ENCODE data around the gene POTEJ.
"Not testable (repeated sequence)": the region's sequence is repeated elsewhere in the genome, so short reads cannot be mapped to it uniquely, and the experiment has no call there.

POTEJ gene

DNA sequence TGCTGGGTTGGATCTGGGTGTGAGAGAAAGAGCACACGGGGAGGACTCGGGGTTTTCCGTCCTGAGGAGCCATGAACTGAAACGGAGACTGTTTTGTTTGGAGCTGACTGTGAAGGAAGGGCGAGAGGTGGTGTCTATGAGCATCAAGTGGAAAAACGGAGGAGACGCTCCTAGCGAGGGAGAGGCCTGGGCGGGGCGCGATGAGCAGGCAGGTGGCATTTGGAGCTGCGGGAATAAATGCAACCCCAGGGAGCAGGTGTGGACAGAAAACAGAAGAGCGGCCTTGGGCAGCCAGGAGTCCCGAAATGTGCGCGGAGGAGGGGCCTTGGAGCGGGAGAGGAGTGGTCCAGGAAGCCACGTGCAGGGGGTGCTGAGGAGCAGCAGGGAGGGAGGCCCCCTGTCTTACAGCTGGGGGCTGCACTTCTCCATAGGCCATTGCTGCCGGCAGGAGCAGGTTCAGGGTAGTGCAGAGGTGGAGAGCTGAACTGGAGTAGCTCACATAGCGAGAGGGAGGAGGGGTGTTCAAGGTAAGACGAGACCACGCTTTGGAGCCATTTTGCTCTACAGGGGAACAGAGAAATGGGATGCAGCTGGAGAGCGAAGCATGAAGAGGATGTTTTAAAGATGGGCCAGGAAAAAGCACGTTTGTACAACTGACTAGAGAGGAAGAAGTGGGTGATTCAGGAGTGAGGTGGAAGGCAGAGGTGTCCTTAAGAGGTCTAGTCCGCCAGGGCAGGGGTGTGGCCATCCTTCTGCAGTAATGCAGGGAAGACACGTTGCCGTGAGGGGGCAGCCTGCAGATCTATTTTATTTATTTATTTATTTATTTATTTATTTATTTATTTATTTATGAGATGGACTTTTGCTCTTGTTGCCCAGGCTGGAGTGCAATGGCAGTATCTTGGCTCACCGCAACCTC lies 2.0 kb upstream of the POTEJ start:
- H3K9ac ChIP-seq (ENCODE audit: low read length); H3K36me3 ChIP-seq (ENCODE audit: control insufficient read depth, insufficient read depth, low read length); H3K27me3 ChIP-seq (ENCODE audit: control insufficient read depth, insufficient read depth, low read length); H3K4me1 ChIP-seq (ENCODE audit: control insufficient read depth, insufficient read depth, low read length); H3K4me3 ChIP-seq (ENCODE audit: low read length); H3K9me3 ChIP-seq (ENCODE audit: control insufficient read depth, low read length): not testable (repeated sequence)

DNA sequence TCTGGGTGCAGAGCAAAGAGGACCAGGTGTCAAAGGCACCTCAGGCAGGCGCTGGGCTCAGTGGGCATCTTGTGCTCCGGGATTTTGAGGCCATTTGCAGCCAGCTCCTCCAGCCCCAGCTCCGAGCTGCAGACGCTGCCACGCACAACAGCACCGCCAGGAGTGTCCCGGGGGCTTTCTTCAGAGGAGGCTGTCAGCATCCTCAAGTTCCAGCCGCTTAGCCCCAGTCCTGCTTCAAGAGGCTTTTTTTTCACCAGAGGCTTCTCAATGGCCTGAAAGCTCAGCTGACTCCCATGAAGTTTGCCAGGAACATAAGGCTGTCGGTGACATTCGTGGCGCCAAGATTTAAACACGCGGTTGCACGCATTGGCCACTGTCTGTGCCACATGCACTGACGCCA lies 754 bp upstream of the POTEJ start:
- H3K36me3 ChIP-seq (ENCODE audit: control insufficient read depth, insufficient read depth, low read length); H3K4me3 ChIP-seq (ENCODE audit: low read length); H3K27me3 ChIP-seq (ENCODE audit: control insufficient read depth, insufficient read depth, low read length); H3K9ac ChIP-seq (ENCODE audit: low read length); H3K9me3 ChIP-seq (ENCODE audit: control insufficient read depth, low read length); H3K4me1 ChIP-seq (ENCODE audit: control insufficient read depth, insufficient read depth, low read length): not testable (repeated sequence)

DNA sequence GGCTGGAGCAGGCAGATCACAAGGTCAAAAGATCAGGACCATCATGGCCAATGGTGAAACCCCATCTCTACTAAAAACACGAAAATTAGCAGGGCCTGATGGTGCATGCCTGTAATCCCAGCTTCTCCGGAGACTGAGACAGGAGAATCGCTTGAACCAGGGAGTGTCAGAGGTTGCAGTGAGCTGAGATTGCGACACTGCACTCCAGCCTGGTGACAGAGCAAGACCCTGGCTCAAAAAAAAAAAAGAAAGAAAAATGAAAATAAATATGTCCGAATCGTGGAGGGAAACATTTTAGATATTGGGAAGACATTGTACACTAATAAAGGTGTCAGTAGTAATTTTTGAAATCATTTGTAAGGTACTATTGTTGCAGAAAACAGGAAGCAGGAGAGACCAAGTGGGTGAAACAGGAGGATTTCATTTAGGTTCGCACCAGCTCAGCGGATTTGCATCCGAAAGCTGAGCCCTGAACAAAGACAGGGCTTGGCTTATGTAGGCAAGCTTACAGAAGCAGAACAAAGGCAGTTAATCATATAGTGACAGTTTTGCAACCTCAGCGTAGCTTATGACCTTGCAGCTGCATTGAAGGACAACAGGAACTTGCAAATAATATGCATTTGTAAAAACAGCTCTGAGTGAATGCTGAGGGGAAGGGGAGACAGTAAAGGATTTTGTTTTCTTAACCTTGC lies 17.7 kb downstream of the POTEJ start:
- not testable (repeated sequence) for H3K36me3 ChIP-seq (ENCODE audit: control insufficient read depth, insufficient read depth, low read length); H3K27me3 ChIP-seq (ENCODE audit: control insufficient read depth, insufficient read depth, low read length); H3K9me3 ChIP-seq (ENCODE audit: control insufficient read depth, low read length); H3K4me3 ChIP-seq (ENCODE audit: low read length); H3K9ac ChIP-seq (ENCODE audit: low read length); H3K4me1 ChIP-seq (ENCODE audit: control insufficient read depth, insufficient read depth, low read length)

DNA sequence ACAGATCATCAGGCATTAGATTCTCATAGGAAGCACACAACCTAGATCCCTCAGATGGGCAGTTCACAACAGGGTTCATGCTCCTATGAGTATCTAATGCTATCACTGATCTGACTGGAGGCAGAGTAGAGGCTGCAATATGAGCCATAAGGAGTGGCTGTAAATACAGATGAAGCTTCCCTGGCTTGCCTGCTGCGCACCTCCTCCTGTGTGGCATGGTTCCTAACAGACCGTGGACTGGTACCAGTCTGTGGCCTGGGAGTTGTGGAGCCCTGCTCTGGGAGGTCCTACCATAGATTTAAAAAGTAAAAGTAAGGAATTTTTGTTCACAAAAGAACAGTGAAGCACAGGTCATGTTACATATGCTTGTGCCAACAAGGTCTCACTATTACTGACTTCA lies 27.7 kb downstream of the POTEJ start:
- H3K4me3 ChIP-seq (ENCODE audit: low read length); H3K36me3 ChIP-seq (ENCODE audit: control insufficient read depth, insufficient read depth, low read length); H3K4me1 ChIP-seq (ENCODE audit: control insufficient read depth, insufficient read depth, low read length); H3K9ac ChIP-seq (ENCODE audit: low read length); H3K27me3 ChIP-seq (ENCODE audit: control insufficient read depth, insufficient read depth, low read length); H3K9me3 ChIP-seq (ENCODE audit: control insufficient read depth, low read length): not testable (repeated sequence)

DNA sequence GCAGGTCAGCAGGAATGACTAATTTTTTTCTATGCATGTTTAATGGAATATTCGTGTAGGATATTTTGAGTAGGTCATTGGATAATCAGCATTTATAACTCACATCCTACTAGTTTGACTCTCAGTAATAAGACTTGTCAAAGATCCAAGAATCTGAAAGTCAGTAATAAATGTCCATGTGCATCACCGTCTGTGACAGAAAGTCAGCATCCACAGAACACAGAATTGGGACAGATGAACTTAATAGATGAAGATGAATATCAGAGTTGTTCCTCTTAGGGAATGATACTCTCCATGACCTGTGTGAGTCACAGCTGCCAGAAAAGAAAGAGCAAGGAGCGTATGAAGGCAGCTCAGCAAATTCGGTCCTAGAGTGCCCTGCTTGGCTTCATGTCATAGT lies 30.4 kb downstream of the POTEJ start:
- H3K27me3 ChIP-seq (ENCODE audit: control insufficient read depth, insufficient read depth, low read length); H3K9me3 ChIP-seq (ENCODE audit: control insufficient read depth, low read length); H3K36me3 ChIP-seq (ENCODE audit: control insufficient read depth, insufficient read depth, low read length); H3K4me3 ChIP-seq (ENCODE audit: low read length); H3K9ac ChIP-seq (ENCODE audit: low read length); H3K4me1 ChIP-seq (ENCODE audit: control insufficient read depth, insufficient read depth, low read length): not testable (repeated sequence)

DNA sequence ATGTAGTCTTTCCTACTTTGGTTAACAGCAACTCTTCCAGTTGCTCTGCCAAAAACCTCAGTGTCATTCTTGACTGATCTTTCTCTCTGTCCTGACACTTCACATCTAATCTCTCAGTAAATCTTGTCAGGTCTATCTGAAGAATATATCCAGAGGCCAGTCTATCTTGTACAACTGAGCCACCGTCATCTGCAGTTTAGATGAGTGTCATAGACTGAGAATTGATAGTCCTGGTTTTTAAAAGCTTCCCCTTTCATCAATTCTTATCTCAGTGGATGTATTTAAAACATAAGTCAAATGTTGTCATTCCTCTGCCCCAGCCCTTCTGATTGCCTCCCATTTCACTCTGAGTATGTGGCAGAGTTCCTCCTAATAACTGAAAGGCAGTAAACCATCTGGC lies 38.0 kb downstream of the POTEJ start:
- not testable (repeated sequence) for H3K9ac ChIP-seq (ENCODE audit: low read length); H3K4me3 ChIP-seq (ENCODE audit: low read length); H3K4me1 ChIP-seq (ENCODE audit: control insufficient read depth, insufficient read depth, low read length); H3K36me3 ChIP-seq (ENCODE audit: control insufficient read depth, insufficient read depth, low read length); H3K27me3 ChIP-seq (ENCODE audit: control insufficient read depth, insufficient read depth, low read length); H3K9me3 ChIP-seq (ENCODE audit: control insufficient read depth, low read length)

DNA sequence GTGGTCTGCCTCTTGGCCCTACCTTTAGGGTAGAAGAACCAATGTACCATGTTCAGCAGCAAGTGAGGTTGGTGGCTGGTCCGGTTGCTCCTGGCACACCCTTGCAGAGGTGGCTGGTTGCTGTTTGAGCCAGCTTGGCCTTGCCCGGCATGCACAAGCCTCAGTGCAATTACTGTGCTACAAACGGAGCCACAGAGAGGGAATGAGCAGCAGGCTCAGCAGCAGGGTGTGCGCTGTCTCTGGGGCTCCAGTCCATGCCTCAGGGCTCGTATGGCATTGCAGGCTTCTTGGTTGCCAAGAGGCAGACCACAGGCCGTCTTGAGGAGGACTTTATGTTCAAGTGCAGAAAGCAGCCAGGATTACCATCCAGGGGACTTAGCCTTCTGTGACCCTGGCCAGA lies 53.3 kb downstream of the POTEJ start:
- not testable (repeated sequence) for H3K36me3 ChIP-seq (ENCODE audit: control insufficient read depth, insufficient read depth, low read length); H3K27me3 ChIP-seq (ENCODE audit: control insufficient read depth, insufficient read depth, low read length); H3K9me3 ChIP-seq (ENCODE audit: control insufficient read depth, low read length); H3K4me1 ChIP-seq (ENCODE audit: control insufficient read depth, insufficient read depth, low read length); H3K4me3 ChIP-seq (ENCODE audit: low read length); H3K9ac ChIP-seq (ENCODE audit: low read length)

DNA sequence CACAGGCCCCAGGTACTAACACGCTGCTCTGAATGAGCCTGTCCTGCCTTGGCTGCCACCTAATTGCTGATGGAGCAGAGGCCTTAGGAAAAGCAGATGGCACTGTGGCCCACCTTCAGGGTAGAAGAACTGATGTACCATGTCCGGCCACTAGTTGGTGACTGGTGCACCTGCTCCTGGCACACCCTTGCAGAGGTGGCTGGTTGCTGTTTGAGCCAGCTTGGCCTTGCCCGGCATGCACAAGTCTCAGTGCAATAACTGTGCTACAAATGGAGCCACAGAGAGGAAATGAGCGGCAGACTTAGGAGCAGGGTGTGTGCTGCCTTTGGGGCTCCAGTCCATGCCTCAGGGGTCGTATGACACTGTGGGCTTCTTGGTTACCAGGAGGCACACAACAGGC lies 54.4 kb downstream of the POTEJ start:
- not testable (repeated sequence) for H3K9me3 ChIP-seq (ENCODE audit: control insufficient read depth, low read length); H3K9ac ChIP-seq (ENCODE audit: low read length); H3K27me3 ChIP-seq (ENCODE audit: control insufficient read depth, insufficient read depth, low read length); H3K4me3 ChIP-seq (ENCODE audit: low read length); H3K36me3 ChIP-seq (ENCODE audit: control insufficient read depth, insufficient read depth, low read length); H3K4me1 ChIP-seq (ENCODE audit: control insufficient read depth, insufficient read depth, low read length)

DNA sequence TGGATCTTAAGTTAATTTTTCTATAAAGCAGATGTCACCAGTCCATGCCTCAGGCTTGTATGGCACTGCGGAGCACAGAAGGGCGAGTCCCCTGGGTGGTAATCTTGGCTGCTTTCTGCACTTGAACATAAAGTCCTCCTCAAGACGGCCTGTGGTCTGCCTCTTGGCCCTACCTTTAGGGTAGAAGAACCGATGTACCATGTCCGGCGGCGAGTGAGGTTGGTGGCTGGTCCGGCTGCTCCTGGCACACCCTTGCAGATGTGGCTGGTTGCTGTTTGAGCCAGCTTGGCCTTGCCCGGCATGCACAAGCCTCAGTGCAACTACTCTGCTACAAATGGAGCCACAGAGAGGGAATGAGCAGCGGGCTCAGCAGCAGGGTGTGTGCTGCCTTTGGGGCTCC lies 56.3 kb downstream of the POTEJ start:
- not testable (repeated sequence) for H3K9ac ChIP-seq (ENCODE audit: low read length); H3K4me3 ChIP-seq (ENCODE audit: low read length); H3K36me3 ChIP-seq (ENCODE audit: control insufficient read depth, insufficient read depth, low read length); H3K9me3 ChIP-seq (ENCODE audit: control insufficient read depth, low read length); H3K27me3 ChIP-seq (ENCODE audit: control insufficient read depth, insufficient read depth, low read length); H3K4me1 ChIP-seq (ENCODE audit: control insufficient read depth, insufficient read depth, low read length)

DNA sequence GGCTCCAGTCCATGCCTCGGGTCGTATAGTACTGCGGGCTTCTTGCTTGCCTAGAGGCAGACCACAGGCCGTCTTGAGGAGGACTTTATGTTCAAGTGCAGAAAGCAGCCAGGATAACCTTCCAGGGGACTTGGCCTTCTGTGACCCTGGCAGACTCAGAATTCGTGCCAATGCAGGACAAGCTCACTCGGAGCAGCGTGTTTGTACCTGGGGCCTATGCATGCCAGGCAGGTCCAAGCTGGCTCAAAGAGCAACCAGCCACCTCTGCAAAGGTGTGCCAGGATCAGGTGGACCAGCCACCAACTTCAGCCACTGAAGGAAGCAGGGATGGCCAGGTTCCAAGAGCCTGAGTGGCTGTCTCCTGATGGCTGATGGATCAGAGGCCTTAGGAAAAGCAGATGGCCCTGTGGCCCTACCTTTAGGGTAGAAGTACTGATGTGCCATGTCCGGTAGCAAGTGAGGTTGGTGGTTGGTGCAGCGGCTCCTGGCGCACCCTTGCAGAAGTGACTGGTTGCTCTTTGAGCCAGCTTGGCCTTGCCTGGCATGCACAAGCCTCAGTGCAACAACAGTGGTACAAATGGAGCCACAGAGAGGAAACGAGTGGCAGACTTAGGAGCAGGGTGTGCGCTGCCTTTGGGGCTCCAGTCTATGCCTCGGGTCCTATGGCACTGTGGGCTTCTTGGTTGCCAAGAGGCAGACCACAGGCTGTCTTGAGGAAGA lies 58.9 kb downstream of the POTEJ start:
- not testable (repeated sequence) for H3K9me3 ChIP-seq (ENCODE audit: control insufficient read depth, low read length); H3K27me3 ChIP-seq (ENCODE audit: control insufficient read depth, insufficient read depth, low read length); H3K9ac ChIP-seq (ENCODE audit: low read length); H3K36me3 ChIP-seq (ENCODE audit: control insufficient read depth, insufficient read depth, low read length); H3K4me1 ChIP-seq (ENCODE audit: control insufficient read depth, insufficient read depth, low read length); H3K4me3 ChIP-seq (ENCODE audit: low read length)

DNA sequence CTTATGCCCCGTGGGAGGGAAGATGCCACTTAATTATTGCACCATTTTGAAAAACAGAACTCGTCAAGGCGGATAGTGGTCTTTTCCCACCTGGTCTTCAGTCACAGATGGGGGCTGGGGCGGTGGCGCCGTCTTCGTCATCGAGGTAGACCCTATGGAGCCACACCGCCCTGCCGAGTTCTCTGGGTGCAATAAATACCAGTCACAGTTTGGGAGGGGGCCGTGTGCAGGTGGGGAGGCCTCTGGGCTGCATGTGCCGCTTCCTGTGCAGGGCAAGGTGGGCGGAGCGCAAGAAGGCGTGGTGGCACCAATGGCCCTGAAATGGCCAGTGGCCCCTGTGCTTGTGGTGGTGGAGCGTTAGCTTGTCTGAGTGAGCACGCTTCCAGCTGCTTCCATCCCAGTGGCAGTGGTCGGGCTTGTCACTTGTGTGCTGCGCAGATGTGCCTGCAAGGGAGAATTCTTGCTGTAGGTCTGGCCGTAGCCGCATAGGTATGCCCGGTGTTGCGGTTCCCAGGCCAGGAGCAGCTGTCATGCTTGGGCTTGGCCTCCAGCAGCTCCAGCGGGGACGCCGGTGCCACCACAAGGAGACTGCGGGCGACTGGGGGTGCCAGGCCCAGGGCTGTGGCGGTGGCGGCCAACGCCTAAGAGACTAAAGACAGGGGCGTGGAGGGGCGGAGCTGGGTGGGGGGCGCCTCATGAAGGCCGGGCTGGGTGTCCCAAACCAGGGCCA lies 81.0 kb downstream of the POTEJ start:
- not testable (repeated sequence) for H3K36me3 ChIP-seq (ENCODE audit: control insufficient read depth, insufficient read depth, low read length); H3K27me3 ChIP-seq (ENCODE audit: control insufficient read depth, insufficient read depth, low read length); H3K4me3 ChIP-seq (ENCODE audit: low read length)

DNA sequence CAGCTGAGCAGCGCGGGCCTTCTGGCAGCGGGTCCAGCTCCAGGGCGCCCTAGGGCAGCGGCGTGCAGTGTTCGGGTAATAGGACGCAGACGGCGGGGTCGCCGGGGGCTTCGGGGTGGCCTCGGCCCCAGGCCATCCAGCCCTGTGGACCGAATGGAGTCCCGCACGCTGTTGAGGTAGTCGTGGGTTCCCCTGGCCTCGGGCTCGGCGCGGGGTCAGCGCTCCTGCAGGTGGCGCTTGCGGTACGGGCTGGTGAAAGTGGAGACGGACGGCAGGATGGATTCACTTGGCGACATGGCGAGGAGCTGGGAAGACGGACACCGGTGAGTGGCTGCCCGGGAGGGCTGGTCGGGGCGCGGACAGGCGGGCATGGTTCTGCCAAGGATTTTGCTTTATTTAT lies 82.2 kb downstream of the POTEJ start:
- H3K4me1 ChIP-seq (ENCODE audit: control insufficient read depth, insufficient read depth, low read length); H3K27me3 ChIP-seq (ENCODE audit: control insufficient read depth, insufficient read depth, low read length); H3K9ac ChIP-seq (ENCODE audit: low read length); H3K9me3 ChIP-seq (ENCODE audit: control insufficient read depth, low read length); H3K36me3 ChIP-seq (ENCODE audit: control insufficient read depth, insufficient read depth, low read length); H3K4me3 ChIP-seq (ENCODE audit: low read length): not testable (repeated sequence)

More for the DNA sequence above, 81.0 kb downstream of the POTEJ start:
- not testable (repeated sequence) for H3K9ac ChIP-seq (ENCODE audit: low read length); H3K9me3 ChIP-seq (ENCODE audit: control insufficient read depth, low read length); H3K4me1 ChIP-seq (ENCODE audit: control insufficient read depth, insufficient read depth, low read length)

Data from mucosa of stomach (tissue), 1 donor.